HL-60 (cell line): ENCODE measurements around the gene TCEA2.

Experiments used
- CTCF ChIP-seq: IDR thresholded peaks from one replicate; pipeline ENCODE4 v1.5.1; 2011; ENCODE audit warnings: low read length, control low read depth, inconsistent platforms; ENCODE audit not compliant: insufficient read depth
- POLR2AphosphoS5 ChIP-seq: IDR thresholded peaks from 2 replicates; pipeline ENCODE4 v1.6.1; 2012; ENCODE audit warnings: low read depth
- TF ChIP-seq, protein P1 (sequence below): IDR thresholded peaks from 2 replicates; pipeline ENCODE4 v1.6.1; 2012; ENCODE audit warnings: low read depth; ENCODE audit not compliant: insufficient replicate concordance

GRCh38 chr20:64082126-64082731 is 19.2 kb downstream of the TCEA2 start:
- TF ChIP-seq, protein P1, sequence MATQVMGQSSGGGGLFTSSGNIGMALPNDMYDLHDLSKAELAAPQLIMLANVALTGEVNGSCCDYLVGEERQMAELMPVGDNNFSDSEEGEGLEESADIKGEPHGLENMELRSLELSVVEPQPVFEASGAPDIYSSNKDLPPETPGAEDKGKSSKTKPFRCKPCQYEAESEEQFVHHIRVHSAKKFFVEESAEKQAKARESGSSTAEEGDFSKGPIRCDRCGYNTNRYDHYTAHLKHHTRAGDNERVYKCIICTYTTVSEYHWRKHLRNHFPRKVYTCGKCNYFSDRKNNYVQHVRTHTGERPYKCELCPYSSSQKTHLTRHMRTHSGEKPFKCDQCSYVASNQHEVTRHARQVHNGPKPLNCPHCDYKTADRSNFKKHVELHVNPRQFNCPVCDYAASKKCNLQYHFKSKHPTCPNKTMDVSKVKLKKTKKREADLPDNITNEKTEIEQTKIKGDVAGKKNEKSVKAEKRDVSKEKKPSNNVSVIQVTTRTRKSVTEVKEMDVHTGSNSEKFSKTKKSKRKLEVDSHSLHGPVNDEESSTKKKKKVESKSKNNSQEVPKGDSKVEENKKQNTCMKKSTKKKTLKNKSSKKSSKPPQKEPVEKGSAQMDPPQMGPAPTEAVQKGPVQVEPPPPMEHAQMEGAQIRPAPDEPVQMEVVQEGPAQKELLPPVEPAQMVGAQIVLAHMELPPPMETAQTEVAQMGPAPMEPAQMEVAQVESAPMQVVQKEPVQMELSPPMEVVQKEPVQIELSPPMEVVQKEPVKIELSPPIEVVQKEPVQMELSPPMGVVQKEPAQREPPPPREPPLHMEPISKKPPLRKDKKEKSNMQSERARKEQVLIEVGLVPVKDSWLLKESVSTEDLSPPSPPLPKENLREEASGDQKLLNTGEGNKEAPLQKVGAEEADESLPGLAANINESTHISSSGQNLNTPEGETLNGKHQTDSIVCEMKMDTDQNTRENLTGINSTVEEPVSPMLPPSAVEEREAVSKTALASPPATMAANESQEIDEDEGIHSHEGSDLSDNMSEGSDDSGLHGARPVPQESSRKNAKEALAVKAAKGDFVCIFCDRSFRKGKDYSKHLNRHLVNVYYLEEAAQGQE = no peak
- TF ChIP-seq POLR2AphosphoS5 (no peak), CTCF (no peak)
